ENCODE data around the gene ANXA6.
A peak's percentile ranks its signal among the peaks of the same experiment; 100 is the strongest.

ANXA6 gene

DNA sequence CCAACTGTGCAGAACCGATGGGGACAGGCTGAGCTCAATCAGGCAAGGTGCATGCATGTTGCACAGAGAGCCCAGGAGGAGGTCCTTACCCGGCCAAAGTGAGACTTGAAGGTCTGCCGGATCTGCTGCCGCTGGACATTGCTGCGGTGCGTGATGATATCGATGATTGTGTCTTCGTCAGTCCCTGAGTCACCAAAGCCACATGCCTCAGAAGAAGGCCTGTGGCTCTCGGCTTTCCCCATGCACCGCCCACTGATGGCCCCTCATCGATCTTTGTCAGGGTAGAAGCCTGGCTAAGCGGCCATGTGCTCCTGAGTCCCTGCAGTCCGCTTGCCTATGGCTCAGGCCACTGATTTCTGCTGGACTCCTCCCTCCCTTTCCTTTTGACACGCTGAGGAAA, 34.8 kb downstream of the ANXA6 start:
- Histone ChIP-seq H3K4me1 (ENCODE audit: control insufficient read depth in 1 of 2, insufficient read depth in 2 of 2, low read length in 2 of 2) (peaks cover 4 to 13% of the 10 kb centered on the region in 2 donors), H3K27ac (ENCODE audit: low read depth, low read length) (no peak overlapping the region), H3K4me3 (ENCODE audit: low read depth in 1 of 2, low read length in 2 of 2) (no peak overlapping the region), H3K36me3 (ENCODE audit: control insufficient read depth in 1 of 2, insufficient read depth in 2 of 2, low read length in 2 of 2) (peaks cover 27 to 43% of the 10 kb centered on the region in 2 donors), H3K9me3 (ENCODE audit: control insufficient read depth in 1 of 2, low read length in 2 of 2) (no peaks in the 10 kb centered on the region), H3K9ac (ENCODE audit: low read depth in 1 of 2, low read length in 2 of 2) (no peak overlapping the region), H3K27me3 (ENCODE audit: control insufficient read depth in 1 of 2, insufficient read depth in 2 of 2, low read length in 2 of 2) (no peaks in the 10 kb centered on the region)

DNA sequence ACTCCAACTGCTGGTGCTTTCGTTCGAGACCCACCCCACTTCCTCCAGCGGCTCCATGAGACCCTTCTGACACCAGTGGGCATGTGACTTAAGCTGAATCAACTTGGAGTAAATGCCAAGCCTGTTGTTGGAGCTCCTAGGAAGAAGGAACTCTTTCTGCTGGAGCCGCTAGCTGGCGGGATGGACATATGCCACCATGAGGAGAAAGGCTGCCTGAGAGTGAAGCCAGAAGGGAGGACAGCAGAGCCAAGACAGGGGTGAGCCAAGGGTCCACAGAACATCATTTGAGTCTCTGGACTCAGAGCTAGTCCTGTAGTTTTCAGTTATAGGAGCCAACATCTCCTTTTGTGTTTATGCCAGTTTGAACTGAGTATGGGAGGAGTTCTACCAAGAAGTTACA, 35.9 kb downstream of the ANXA6 start:
- Histone ChIP-seq H3K4me1 (ENCODE audit: control insufficient read depth in 1 of 2, insufficient read depth in 2 of 2, low read length in 2 of 2) (peaks cover 4 to 13% of the 10 kb centered on the region in 2 donors), H3K4me3 (ENCODE audit: low read depth in 1 of 2, low read length in 2 of 2) (no peak overlapping the region), H3K27me3 (ENCODE audit: control insufficient read depth in 1 of 2, insufficient read depth in 2 of 2, low read length in 2 of 2) (no peaks in the 10 kb centered on the region), H3K27ac (ENCODE audit: low read depth, low read length) (no peak overlapping the region), H3K36me3 (ENCODE audit: control insufficient read depth in 1 of 2, insufficient read depth in 2 of 2, low read length in 2 of 2) (peaks cover 32 to 44% of the 10 kb centered on the region in 2 donors), H3K9ac (ENCODE audit: low read depth in 1 of 2, low read length in 2 of 2) (no peak overlapping the region), H3K9me3 (ENCODE audit: control insufficient read depth in 1 of 2, low read length in 2 of 2) (no peaks in the 10 kb centered on the region)

DNA sequence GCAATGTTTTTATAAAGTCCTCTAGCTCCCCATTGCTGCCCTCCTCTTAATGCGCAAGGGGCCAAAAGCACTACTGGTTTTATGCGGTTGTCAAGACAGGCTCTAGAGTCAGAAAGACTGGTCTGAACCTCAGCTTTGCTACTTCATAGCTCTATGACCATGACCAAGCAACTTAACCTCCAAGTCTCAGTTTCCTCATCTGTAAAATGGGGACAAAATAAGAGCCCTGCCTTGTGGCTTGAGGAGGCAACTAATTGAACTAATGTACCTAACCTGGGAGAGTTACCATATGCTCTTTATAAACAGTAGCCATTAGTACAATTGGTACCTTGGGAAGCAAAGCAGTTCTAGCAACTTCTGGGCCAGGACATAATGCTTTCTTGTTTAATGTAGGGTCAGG, 36.5 kb downstream of the ANXA6 start:
- H3K4me3 ChIP-seq (ENCODE audit: low read depth in 1 of 2, low read length in 2 of 2), result no peak overlapping the region
- H3K27me3 ChIP-seq (ENCODE audit: control insufficient read depth in 1 of 2, insufficient read depth in 2 of 2, low read length in 2 of 2), result no peaks in the 10 kb centered on the region
- H3K36me3 ChIP-seq (ENCODE audit: control insufficient read depth in 1 of 2, insufficient read depth in 2 of 2, low read length in 2 of 2), result peaks cover 36 to 44% of the 10 kb centered on the region in 2 donors
- no peaks in the 10 kb centered on the region for H3K9me3 ChIP-seq (ENCODE audit: control insufficient read depth in 1 of 2, low read length in 2 of 2)
- H3K4me1 ChIP-seq (ENCODE audit: control insufficient read depth in 1 of 2, insufficient read depth in 2 of 2, low read length in 2 of 2), result peaks cover 4 to 13% of the 10 kb centered on the region in 2 donors
- no peak overlapping the region for H3K9ac ChIP-seq (ENCODE audit: low read depth in 1 of 2, low read length in 2 of 2)
- no peak overlapping the region for H3K27ac ChIP-seq (ENCODE audit: low read depth, low read length)

DNA sequence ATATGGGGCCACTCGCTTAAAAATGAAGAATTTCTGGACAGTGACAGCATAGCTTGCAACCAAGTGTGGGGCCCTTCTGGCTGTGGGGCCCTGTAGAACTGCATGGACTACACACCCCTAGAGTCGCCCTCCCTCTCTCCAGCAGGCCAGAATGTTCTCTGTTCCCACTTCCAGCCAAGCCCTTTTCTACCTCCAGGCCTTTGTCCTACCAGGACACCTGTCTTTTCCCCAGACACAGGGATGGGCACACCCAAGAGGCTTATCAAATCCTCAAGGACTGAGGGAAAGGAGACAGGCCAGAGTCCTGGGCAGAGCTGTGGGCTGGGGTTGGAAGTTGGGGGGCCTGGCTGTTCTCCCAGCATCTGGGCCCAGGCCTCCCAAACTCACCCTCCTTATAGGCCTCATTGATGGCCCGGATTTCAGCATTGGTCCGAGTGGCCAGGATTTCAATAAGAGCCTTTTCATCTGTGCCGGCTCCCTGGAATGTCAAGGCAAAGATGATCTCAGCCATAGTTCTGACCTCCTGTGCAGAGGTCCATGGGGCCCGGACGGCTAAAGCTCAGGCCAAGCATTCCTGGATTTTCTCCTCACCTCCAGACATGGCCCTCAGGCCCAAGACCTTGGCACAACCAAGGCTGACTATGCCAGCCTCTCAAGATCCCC, 38.5 kb downstream of the ANXA6 start:
- Histone ChIP-seq H3K27me3 (ENCODE audit: control insufficient read depth in 1 of 2, insufficient read depth in 2 of 2, low read length in 2 of 2) (no peaks in the 10 kb centered on the region), H3K4me1 (ENCODE audit: control insufficient read depth in 1 of 2, insufficient read depth in 2 of 2, low read length in 2 of 2) (peaks cover 4 to 10% of the 10 kb centered on the region in 2 donors), H3K36me3 (ENCODE audit: control insufficient read depth in 1 of 2, insufficient read depth in 2 of 2, low read length in 2 of 2) (peaks cover 35 to 42% of the 10 kb centered on the region in 2 donors), H3K4me3 (ENCODE audit: low read depth in 1 of 2, low read length in 2 of 2) (no peak overlapping the region), H3K9me3 (ENCODE audit: control insufficient read depth in 1 of 2, low read length in 2 of 2) (no peaks in the 10 kb centered on the region), H3K27ac (ENCODE audit: low read depth, low read length) (no peak overlapping the region), H3K9ac (ENCODE audit: low read depth in 1 of 2, low read length in 2 of 2) (no peak overlapping the region)

DNA sequence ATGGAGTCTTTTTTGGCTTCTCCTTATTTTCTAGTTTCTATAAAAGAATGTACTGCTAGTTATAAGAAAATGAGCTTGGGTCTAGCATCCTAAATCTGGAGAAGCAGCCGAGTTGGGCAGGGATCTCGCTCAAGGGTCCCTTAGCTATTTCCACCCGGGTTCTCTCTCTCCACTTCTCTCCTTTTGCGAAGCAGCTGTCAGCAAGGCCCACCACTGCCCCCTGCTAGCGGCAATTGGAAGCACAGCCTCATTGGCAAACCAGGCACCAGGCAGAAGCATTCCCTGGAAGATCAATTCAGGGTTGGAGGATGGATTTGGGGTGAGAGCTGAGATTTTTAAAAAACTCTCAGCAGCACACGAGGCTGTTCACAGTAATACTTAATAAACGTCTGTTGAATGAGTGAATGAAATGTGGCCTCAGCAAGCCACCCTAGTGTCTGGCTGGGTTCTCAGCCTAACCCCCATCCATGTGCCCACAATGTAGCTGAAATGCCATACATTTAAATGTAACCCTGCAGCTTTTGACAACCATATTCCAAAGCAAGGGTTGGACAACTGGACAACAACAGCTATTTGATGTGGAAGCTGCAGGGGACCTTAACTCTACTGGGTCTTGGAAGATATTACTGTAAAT, 42.2 kb downstream of the ANXA6 start:
- Histone ChIP-seq H3K36me3 (ENCODE audit: control insufficient read depth in 1 of 2, insufficient read depth in 2 of 2, low read length in 2 of 2) (peaks cover 11 to 19% of the 10 kb centered on the region in 2 donors), H3K9me3 (ENCODE audit: control insufficient read depth in 1 of 2, low read length in 2 of 2) (no peaks in the 10 kb centered on the region), H3K4me1 (ENCODE audit: control insufficient read depth in 1 of 2, insufficient read depth in 2 of 2, low read length in 2 of 2) (peaks cover 13 to 21% of the 10 kb centered on the region in 2 donors), H3K27me3 (ENCODE audit: control insufficient read depth in 1 of 2, insufficient read depth in 2 of 2, low read length in 2 of 2) (no peaks in the 10 kb centered on the region), H3K4me3 (ENCODE audit: low read depth in 1 of 2, low read length in 2 of 2) (no peak overlapping the region), H3K9ac (ENCODE audit: low read depth in 1 of 2, low read length in 2 of 2) (no peak overlapping the region), H3K27ac (ENCODE audit: low read depth, low read length) (no peak overlapping the region)

DNA sequence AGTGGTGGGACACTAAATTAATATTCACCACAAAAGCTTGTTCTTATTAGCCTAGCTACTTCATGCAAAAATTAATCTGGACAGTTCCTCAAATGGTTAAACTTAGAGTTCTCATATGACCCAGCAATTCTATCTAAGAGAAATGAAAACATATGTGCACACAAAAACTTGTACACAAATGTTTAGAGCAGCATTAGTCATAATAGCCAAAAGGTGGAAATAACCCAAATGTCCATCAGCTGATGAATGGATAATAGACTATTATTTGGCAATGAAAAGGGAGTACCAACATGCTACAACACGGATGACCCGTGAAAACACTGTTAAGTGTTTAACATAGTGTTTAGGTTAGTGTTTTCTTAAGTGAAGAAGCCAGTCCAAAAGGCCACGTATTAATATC, 43.9 kb downstream of the ANXA6 start:
- no peak overlapping the region for H3K9ac ChIP-seq (ENCODE audit: low read depth in 1 of 2, low read length in 2 of 2)
- H3K27me3 ChIP-seq (ENCODE audit: control insufficient read depth in 1 of 2, insufficient read depth in 2 of 2, low read length in 2 of 2), result no peaks in the 10 kb centered on the region
- H3K4me1 ChIP-seq (ENCODE audit: control insufficient read depth in 1 of 2, insufficient read depth in 2 of 2, low read length in 2 of 2), result peaks cover 18 to 28% of the 10 kb centered on the region in 2 donors
- no peaks in the 10 kb centered on the region for H3K9me3 ChIP-seq (ENCODE audit: control insufficient read depth in 1 of 2, low read length in 2 of 2)
- H3K4me3 ChIP-seq (ENCODE audit: low read depth in 1 of 2, low read length in 2 of 2), result no peak overlapping the region
- H3K27ac ChIP-seq (ENCODE audit: low read depth, low read length), result no peak overlapping the region
- peaks cover 9 to 28% of the 10 kb centered on the region in 2 donors for H3K36me3 ChIP-seq (ENCODE audit: control insufficient read depth in 1 of 2, insufficient read depth in 2 of 2, low read length in 2 of 2)

DNA sequence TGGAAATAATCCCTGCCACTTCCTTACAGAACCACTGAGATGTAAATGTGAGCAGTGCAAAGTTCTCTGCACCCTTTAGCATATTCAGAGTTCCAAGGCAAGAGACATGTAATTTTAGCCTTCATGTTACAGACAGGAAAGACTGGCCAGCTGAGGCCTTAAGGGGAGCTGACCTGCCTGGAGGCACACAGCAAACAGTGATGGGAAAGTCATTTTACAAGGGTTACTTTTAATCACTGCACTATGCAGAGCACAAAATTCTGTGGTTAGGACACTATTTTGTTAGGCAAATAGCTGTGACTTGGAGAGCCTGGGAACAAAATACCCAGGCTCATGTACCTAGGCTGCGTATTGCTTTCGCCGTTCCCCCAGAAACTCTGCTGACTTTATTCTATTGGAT, 46.6 kb downstream of the ANXA6 start:
- Histone ChIP-seq H3K9me3 (ENCODE audit: control insufficient read depth in 1 of 2, low read length in 2 of 2) (no peaks in the 10 kb centered on the region), H3K27ac (ENCODE audit: low read depth, low read length) (no peak overlapping the region), H3K9ac (ENCODE audit: low read depth in 1 of 2, low read length in 2 of 2) (no peak overlapping the region), H3K4me3 (ENCODE audit: low read depth in 1 of 2, low read length in 2 of 2) (no peak overlapping the region), H3K27me3 (ENCODE audit: control insufficient read depth in 1 of 2, insufficient read depth in 2 of 2, low read length in 2 of 2) (no peaks in the 10 kb centered on the region), H3K4me1 (ENCODE audit: control insufficient read depth in 1 of 2, insufficient read depth in 2 of 2, low read length in 2 of 2) (peaks cover 44 to 54% of the 10 kb centered on the region in 2 donors), H3K36me3 (ENCODE audit: control insufficient read depth in 1 of 2, insufficient read depth in 2 of 2, low read length in 2 of 2) (peaks cover 5 to 44% of the 10 kb centered on the region in 2 donors)

DNA sequence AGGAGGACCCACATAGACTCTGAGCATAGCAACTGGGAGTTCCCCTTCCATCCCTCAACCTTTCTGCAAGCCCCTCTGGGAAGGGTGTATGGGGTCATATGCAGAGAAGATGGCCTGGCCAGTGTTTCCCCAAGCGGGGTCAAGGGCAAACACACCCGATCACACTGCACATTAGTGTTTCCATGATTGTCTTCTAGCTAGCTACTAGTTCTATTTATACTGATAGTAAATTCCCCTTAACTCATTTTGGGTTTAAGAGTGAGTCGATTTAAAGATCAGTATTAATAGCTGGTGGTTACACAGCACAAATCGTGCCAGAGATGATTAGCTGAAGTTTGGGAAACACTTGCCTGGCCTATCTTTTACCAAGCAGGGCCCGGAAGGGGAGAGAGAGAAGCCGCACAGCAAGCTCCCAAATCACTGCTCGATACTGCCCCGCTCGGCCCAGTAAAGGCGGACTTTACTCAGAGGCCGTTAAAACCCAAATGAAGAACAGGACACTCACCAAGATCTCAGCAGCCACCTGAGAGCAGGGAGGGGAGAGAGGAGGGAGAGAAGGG, 47.4 kb downstream of the ANXA6 start:
- Histone ChIP-seq H3K9ac (ENCODE audit: low read depth in 1 of 2, low read length in 2 of 2) (no peak overlapping the region), H3K9me3 (ENCODE audit: control insufficient read depth in 1 of 2, low read length in 2 of 2) (no peaks in the 10 kb centered on the region), H3K4me3 (ENCODE audit: low read depth in 1 of 2, low read length in 2 of 2) (no peak overlapping the region), H3K36me3 (ENCODE audit: control insufficient read depth in 1 of 2, insufficient read depth in 2 of 2, low read length in 2 of 2) (peaks cover 5 to 46% of the 10 kb centered on the region in 2 donors), H3K27ac (ENCODE audit: low read depth, low read length) (no peak overlapping the region), H3K4me1 (ENCODE audit: control insufficient read depth in 1 of 2, insufficient read depth in 2 of 2, low read length in 2 of 2) (peaks cover 51 to 62% of the 10 kb centered on the region in 2 donors), H3K27me3 (ENCODE audit: control insufficient read depth in 1 of 2, insufficient read depth in 2 of 2, low read length in 2 of 2) (no peaks in the 10 kb centered on the region)

DNA sequence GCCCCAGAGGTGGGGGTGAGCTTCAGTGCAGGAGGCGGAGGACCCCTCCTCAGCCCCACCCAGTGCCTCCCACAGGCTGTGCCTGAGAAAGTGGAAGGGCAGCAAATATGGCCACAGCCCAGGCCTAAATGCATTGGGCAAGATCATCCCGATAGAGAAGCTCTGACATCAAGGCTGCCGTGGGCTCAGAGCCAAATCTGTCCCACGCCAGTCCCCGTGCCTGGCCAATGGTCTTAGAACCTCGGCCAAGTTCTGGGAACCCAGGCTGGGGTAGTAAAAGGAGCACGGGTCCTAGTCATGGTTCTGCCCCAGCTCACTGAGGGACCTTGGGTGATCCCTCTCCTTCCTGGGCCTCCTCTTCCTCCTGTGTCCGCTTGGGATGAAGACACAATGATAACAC, 49.0 kb downstream of the ANXA6 start:
- Histone ChIP-seq H3K9ac (ENCODE audit: low read depth in 1 of 2, low read length in 2 of 2) (no peak overlapping the region), H3K9me3 (ENCODE audit: control insufficient read depth in 1 of 2, low read length in 2 of 2) (no peaks in the 10 kb centered on the region), H3K4me3 (ENCODE audit: low read depth in 1 of 2, low read length in 2 of 2) (no peak overlapping the region), H3K36me3 (ENCODE audit: control insufficient read depth in 1 of 2, insufficient read depth in 2 of 2, low read length in 2 of 2) (peaks cover 5 to 58% of the 10 kb centered on the region in 2 donors), H3K27me3 (ENCODE audit: control insufficient read depth in 1 of 2, insufficient read depth in 2 of 2, low read length in 2 of 2) (no peaks in the 10 kb centered on the region), H3K4me1 (ENCODE audit: control insufficient read depth in 1 of 2, insufficient read depth in 2 of 2, low read length in 2 of 2) (peaks cover 61 to 76% of the 10 kb centered on the region in 2 donors), H3K27ac (ENCODE audit: low read depth, low read length) (peak overlapping the region; percentile 11)

DNA sequence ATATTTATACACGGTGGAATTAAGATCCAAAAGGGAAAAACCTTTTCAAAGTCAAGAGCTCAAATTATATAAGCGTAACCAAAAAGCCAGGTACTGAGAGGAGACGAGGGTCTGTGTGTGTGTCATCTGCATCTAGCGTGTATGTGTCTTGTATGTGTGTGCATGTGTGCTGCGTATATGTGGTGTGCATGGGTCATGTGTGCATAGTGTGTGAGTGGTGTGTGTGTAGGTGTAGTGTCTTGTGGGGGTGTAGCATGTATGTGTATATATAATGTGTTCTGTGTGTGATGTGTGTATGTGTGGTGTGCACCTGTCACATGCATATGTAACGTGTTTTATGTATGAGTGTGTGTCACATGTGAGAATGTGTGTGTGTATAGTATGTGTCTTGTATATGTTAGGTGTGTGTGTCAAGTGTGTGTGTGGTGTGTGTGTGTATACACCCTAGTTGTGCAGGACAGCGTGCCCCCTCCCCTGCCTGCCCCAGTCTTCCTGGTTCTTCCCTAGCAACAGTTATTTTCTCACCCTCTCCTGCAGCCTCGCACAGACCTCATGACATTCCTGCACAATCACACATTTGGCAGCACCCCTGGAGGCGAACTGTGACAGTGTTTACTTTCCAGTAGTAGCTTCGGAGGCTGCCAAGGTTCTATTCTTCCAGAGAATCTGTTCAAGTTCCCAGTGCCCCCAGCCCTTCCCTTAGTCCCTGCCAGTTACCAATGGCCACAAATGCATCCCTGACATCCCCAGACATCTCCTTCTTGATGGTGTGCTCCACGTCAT, 49.6 kb downstream of the ANXA6 start:
- Histone ChIP-seq H3K9me3 (ENCODE audit: control insufficient read depth in 1 of 2, low read length in 2 of 2) (no peaks in the 10 kb centered on the region), H3K9ac (ENCODE audit: low read depth in 1 of 2, low read length in 2 of 2) (peak overlapping the region; percentile 3 to 22), H3K4me1 (ENCODE audit: control insufficient read depth in 1 of 2, insufficient read depth in 2 of 2, low read length in 2 of 2) (peaks cover 61 to 76% of the 10 kb centered on the region in 2 donors), H3K4me3 (ENCODE audit: low read depth in 1 of 2, low read length in 2 of 2) (no peak overlapping the region), H3K27me3 (ENCODE audit: control insufficient read depth in 1 of 2, insufficient read depth in 2 of 2, low read length in 2 of 2) (no peaks in the 10 kb centered on the region), H3K27ac (ENCODE audit: low read depth, low read length) (peak overlapping the region; percentile 41), H3K36me3 (ENCODE audit: control insufficient read depth in 1 of 2, insufficient read depth in 2 of 2, low read length in 2 of 2) (peaks cover 5 to 58% of the 10 kb centered on the region in 2 donors)

Data from duodenal mucosa (tissue), 2 donors.